Osteoblast (primary cell): ENCODE results near the gene NEURL2. TPM values are rescaled to one million over a fixed set of nuclear protein-coding genes. Genes with fewer than 3 reads are reported as not detected.
A peak's percentile ranks its signal among the peaks of the same experiment; 100 is the strongest.

Source experiments
- DNase-seq: peaks from one replicate; pipeline ENCODE4 v3.0.0; 2011; ENCODE audit warnings: low spot score, mixed read lengths; ENCODE audit not compliant: insufficient read length; ENCODE audit errors: missing footprints
- H2AFZ ChIP-seq: 2 replicates; pipeline ENCODE4 v1.6.0; 2011; ENCODE audit warnings: mild to moderate bottlenecking, low read length
- H3K27ac ChIP-seq: 2 replicates; pipeline ENCODE4 v1.5.1; 2011; ENCODE audit warnings: mild to moderate bottlenecking, low read depth, low read length, moderate library complexity
- H3K27me3 ChIP-seq: 2 replicates; pipeline ENCODE4 v1.6.0; 2012; ENCODE audit warnings: mild to moderate bottlenecking, control low read depth, inconsistent platforms, low read length, moderate library complexity; ENCODE audit not compliant: insufficient read depth
- H3K36me3 ChIP-seq: 2 replicates; pipeline ENCODE4 v1.5.1; 2011; ENCODE audit warnings: mild to moderate bottlenecking, low read length, control low read depth, moderate library complexity; ENCODE audit not compliant: insufficient read depth
- H3K4me1 ChIP-seq: 2 replicates; pipeline ENCODE4 v1.5.1; 2011; ENCODE audit warnings: mild to moderate bottlenecking, low read length, control low read depth, moderate library complexity; ENCODE audit not compliant: insufficient read depth
- H3K4me2 ChIP-seq: 2 replicates; pipeline ENCODE4 v1.6.0; 2011; ENCODE audit warnings: mild to moderate bottlenecking, low read length; ENCODE audit not compliant: insufficient read depth
- H3K4me3 ChIP-seq: fragments of 200-600 bp; sonication (generic); 3 replicates; pipeline ENCODE4 v1.5.1; 2012; ENCODE audit warnings: mild to moderate bottlenecking, low read length, inconsistent platforms; ENCODE audit not compliant: insufficient read depth
- H3K79me2 ChIP-seq: 2 replicates; pipeline ENCODE4 v1.6.0; 2012; ENCODE audit warnings: mild to moderate bottlenecking, low read length, control low read depth, inconsistent platforms; ENCODE audit not compliant: insufficient read depth
- H3K9me3 ChIP-seq: 2 replicates; pipeline ENCODE4 v1.5.1; 2011; ENCODE audit warnings: low read depth, low read length, control low read depth
- H4K20me1 ChIP-seq: 2 replicates; pipeline ENCODE4 v1.6.0; 2012; ENCODE audit warnings: mild to moderate bottlenecking, low read length, control low read depth; ENCODE audit not compliant: insufficient read depth
- total RNA-seq: library from RNA; depleted of rRNA; stranded (reverse); fragments of >200 nt; gene quantifications from 2 replicates; pipeline ENCODE4 v1.2.3, GENCODE V29; 2012
- TF ChIP-seq, protein P1 (sequence below): IDR thresholded peaks from 2 replicates; pipeline ENCODE4 v1.5.1; 2011; ENCODE audit warnings: mild to moderate bottlenecking, low read depth, low read length, moderate library complexity; ENCODE audit errors: extremely low read depth

Gene NEURL2
- total RNA-seq, 1 donor: 4.7 TPM

DNA sequence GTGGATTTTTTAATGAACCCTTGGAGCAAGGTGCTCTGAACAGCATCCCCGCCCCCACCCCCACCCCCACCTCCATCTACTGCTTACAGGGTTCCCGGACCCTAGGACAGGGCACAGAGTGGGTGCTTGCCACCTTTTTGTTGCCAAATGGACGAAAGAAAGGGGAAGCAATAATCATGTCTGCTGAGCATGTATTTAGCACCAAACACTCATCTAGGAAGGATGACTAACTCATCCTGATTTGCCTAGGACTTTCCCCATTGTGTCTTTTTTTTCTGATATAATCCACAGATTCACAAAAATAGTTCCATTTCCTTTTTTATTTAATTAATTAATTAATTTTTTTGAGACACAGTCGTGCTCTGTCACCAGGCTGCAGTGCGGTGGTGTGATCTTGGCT, 22.1 kb upstream of the NEURL2 start:
- Histone ChIP-seq H2AFZ (no peak overlapping the region), H3K4me1 (peaks cover 20% of the 10 kb centered on the region), H3K9me3 (no peaks in the 10 kb centered on the region), H4K20me1 (no peaks in the 10 kb centered on the region), H3K27me3 (no peaks in the 10 kb centered on the region), H3K4me3 (no peak overlapping the region), H3K36me3 (no peaks in the 10 kb centered on the region), H3K4me2 (no peak overlapping the region), H3K27ac (no peak overlapping the region), H3K79me2 (no peaks in the 10 kb centered on the region)
- DNase-seq: peak; percentile 69
- TF ChIP-seq, protein P1, sequence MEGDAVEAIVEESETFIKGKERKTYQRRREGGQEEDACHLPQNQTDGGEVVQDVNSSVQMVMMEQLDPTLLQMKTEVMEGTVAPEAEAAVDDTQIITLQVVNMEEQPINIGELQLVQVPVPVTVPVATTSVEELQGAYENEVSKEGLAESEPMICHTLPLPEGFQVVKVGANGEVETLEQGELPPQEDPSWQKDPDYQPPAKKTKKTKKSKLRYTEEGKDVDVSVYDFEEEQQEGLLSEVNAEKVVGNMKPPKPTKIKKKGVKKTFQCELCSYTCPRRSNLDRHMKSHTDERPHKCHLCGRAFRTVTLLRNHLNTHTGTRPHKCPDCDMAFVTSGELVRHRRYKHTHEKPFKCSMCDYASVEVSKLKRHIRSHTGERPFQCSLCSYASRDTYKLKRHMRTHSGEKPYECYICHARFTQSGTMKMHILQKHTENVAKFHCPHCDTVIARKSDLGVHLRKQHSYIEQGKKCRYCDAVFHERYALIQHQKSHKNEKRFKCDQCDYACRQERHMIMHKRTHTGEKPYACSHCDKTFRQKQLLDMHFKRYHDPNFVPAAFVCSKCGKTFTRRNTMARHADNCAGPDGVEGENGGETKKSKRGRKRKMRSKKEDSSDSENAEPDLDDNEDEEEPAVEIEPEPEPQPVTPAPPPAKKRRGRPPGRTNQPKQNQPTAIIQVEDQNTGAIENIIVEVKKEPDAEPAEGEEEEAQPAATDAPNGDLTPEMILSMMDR: no peak

DNA sequence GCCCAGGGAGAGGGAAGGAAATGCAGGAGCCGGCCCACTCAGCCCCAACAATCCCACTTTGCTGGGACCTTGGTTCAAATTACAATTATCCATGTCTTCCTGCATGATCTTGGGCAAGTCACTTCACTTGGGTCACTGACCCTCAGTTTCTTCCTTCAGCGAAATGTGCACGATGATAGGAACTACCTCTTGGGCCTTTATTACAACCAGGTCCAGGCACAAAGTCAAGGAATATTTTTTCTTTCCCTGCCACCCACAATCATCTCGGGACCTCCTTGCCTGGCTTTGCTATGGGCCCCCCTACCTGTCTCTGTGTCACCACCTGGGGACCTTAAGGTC, 21.3 kb upstream of the NEURL2 start:
- Histone ChIP-seq H3K9me3 (no peaks in the 10 kb centered on the region), H3K79me2 (no peaks in the 10 kb centered on the region), H3K4me1 (peaks cover 17% of the 10 kb centered on the region), H3K27me3 (no peaks in the 10 kb centered on the region), H3K27ac (peak overlapping the region; percentile 65), H2AFZ (peak overlapping the region; percentile 86), H3K4me2 (peak overlapping the region; percentile 87), H3K4me3 (peak overlapping the region; percentile 72), H4K20me1 (no peaks in the 10 kb centered on the region), H3K36me3 (no peaks in the 10 kb centered on the region)
- TF ChIP-seq, protein P1: no peak
- peak; percentile 27 for DNase-seq

DNA sequence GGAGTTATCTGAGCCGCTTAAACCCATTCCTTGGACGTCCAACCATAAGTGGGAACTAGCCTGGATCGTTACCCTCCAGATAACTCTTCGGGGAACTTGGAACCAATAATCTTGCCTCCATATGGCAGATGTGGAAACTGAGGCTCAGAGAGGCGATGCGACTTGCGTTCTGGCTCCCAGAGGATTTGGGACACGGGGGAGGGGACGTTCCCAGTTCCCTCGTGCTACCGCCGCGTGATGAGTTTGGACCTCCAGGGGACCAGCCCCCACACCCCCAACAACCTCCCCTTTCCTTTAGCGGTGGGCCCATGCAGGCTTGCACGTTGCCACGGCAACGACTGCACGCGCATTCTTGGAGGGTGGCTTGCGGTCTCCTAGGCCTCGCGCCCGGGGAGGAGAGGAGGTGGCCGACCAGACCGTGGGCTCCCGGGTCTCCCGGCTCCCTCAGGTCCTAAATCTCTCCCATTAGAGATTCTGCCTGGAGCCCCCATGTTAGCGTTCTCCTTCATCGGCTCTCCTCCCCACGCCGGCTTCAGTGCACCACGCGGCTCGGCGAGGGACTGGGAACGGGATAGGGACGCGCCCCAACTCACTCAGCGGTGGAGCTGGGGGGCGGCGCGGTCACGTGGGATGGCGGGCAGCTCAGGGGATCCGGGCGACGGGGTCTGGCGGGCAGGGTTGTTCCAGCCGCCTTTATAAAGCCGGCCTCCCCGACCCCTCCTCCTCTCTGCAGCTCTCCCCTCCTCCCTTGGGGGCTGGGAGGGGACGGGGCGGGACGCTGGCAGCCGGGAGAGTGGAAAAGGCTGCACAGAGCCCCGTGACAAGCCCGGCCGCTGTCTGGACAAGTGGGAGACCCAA, 20.7 kb upstream of the NEURL2 start, which contains the start of gene PLTP:
Gene PLTP, minus strand, starts transcription at position 670 of the 858 bp plus-strand sequence. CDS start 703 bp downstream, outside the sequence.
- peak within 1 kb of the TSS; percentile 87 for H3K4me2 ChIP-seq
- H3K79me2 ChIP-seq: no peaks in the 10 kb centered on the region
- H3K4me1 ChIP-seq: peaks cover 17% of the 10 kb centered on the region
- H3K27me3 ChIP-seq: no peaks in the 10 kb centered on the region
- H2AFZ ChIP-seq: peak within 1 kb of the TSS; percentile 86
- H3K9me3 ChIP-seq: no peaks in the 10 kb centered on the region
- peak; percentile 84 for DNase-seq
- H3K27ac ChIP-seq: peak within 1 kb of the TSS; percentile 65
- H3K36me3 ChIP-seq: no peaks in the 10 kb centered on the region
- TF ChIP-seq, protein P1: no peak
- H3K4me3 ChIP-seq: peak within 1 kb of the TSS; percentile 72
- H4K20me1 ChIP-seq: no peaks in the 10 kb centered on the region

DNA sequence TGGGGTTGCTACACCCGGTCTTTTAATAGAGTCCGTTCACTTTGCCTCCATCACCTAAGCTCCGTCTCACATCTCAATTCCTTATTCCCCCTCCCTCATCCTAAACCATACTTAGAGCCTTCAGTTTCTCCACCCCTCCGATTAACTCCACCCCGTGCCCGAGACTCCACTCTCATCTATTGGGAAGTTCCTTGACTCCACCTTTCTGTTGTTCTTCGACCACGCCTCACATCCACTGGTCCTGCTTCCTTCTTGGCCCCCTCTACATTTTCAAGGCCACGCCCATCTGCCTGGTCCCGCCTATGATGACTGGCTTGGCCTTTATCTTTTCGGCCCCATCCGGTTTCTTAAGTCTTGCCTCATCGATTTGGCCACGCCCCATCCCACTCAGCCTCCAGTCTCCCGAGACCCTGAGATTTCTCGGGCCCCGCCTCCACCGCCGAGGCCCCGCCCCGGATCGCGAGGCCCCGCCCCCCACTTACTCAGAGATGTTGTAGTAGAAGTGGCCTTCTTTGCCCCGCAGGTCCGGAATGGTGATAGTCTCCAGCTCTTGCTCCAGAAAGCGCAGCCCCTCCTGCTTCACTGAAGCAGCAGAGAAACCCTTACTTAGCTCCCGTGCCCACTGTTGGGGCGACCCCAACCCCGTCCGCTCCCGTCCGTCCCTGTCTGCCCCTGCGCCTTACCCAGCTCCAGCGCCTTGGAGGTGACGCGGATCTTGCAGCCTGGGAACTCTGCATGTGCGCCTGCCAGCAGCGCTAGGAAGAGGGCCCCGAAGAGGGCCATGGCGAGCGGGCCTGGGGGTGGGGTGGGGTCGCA, 19.9 kb upstream of the NEURL2 start:
- peak overlapping the region; percentile 72 for H3K4me3 ChIP-seq
- H3K27me3 ChIP-seq: no peaks in the 10 kb centered on the region
- H3K27ac ChIP-seq: peak overlapping the region; percentile 65
- TF ChIP-seq, protein P1: no peak
- H3K4me2 ChIP-seq: peak overlapping the region; percentile 87
- no peaks in the 10 kb centered on the region for H3K36me3 ChIP-seq
- no peaks in the 10 kb centered on the region for H3K79me2 ChIP-seq
- DNase-seq: peak; percentile 98
- no peaks in the 10 kb centered on the region for H3K9me3 ChIP-seq
- H2AFZ ChIP-seq: peak overlapping the region; percentile 86
- H4K20me1 ChIP-seq: no peaks in the 10 kb centered on the region
- peaks cover 21% of the 10 kb centered on the region for H3K4me1 ChIP-seq
